KOPT-K1 (cell line): ENCODE data around the gene RAB4A.

Experiments
- H3K27ac ChIP-seq: fragments of 200-600 bp; sonication (generic); 2 replicates; pipeline ENCODE4 v1.5.1; 2016; ENCODE audit warnings: antibody characterized with exemption, mild to moderate bottlenecking, low read depth, low read length; ENCODE audit not compliant: poor library complexity, severe bottlenecking
- H3K36me3 ChIP-seq: fragments of 200-600 bp; sonication (generic); 2 replicates; pipeline ENCODE4 v1.5.1; 2017; ENCODE audit warnings: antibody characterized with exemption, mild to moderate bottlenecking, low read length, moderate library complexity; ENCODE audit not compliant: insufficient read depth
- H3K9me3 ChIP-seq: fragments of 200-600 bp; sonication (generic); 2 replicates; pipeline ENCODE4 v1.5.1; 2017; ENCODE audit warnings: antibody characterized with exemption, low read length, mild to moderate bottlenecking; ENCODE audit not compliant: insufficient read depth, poor library complexity, severe bottlenecking

The RAB4A gene, protein sequence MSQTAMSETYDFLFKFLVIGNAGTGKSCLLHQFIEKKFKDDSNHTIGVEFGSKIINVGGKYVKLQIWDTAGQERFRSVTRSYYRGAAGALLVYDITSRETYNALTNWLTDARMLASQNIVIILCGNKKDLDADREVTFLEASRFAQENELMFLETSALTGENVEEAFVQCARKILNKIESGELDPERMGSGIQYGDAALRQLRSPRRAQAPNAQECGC

DNA sequence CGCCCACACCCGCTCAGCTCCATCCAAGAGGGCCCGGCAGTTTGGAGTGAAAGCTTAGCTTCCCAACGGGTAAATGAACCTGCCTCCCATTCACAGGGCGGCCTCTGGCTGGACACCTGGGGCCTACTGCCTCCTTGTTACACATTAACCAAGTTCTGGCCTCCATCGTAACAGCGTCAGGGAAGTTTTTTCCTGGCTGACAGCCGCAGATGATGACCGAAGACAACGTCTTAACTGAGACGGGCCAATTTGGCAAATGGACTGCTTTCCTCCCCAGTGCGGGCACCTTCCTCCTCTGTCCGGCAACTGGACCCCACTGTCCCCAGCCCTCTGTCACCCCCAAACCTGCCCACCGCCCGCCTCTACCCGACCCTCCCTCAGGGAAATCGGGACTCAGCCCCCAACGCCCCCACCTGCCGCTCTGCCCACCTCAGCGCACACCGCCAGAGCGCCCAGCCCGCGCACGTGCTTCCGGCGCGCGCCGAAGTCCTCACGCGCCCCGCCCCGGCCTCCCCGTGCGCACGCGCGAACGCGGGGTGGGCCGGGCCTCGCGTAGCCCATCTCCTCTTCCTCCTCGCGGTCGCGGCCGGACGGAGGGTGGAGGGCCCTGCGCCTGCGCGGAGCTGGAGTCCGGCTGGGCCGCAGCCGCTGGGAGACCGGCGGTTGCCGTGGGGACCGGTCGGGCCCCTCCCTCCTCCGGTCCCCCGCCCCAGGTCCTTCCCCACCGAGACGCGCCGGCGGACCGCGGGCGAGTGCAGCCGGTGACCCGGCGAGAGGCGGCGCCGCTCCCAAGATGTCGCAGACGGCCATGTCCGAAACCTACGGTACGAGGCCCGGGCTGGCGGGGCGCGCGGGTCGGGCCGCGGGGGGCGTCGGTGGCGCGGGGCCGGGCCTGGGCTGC lies at the start of gene RAB4A:
Gene RAB4A (plus strand): TSS at position 565 of the 901 bp plus-strand sequence. CDS start 229 bp downstream, at position 794.
- Histone ChIP-seq H3K27ac (peak within 1 kb of the TSS; percentile 65), H3K36me3 (no peaks in the 10 kb centered on the region), H3K9me3 (no peaks in the 10 kb centered on the region)

DNA sequence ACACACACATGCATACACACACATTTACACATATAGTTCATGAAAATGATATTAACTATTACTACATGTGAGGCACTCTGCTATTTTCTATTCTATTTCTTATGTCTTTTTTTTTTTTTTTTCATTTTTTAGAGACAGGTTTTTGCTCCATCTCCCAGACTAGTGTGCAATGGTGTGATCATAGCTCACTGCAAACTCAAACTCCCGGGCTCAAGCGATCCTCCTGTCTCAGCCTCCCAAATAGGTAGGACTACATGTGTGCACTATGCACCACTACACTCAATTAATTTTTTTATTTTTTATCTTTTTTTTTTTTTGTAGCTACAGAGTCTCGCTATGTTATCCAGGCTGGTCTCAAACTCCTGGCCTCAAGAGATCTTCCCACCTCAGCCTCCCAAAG lies 48.8 kb upstream of the RAB4A start:
- no peaks in the 10 kb centered on the region for H3K9me3 ChIP-seq
- H3K27ac ChIP-seq, result no peak overlapping the region
- no peaks in the 10 kb centered on the region for H3K36me3 ChIP-seq

DNA sequence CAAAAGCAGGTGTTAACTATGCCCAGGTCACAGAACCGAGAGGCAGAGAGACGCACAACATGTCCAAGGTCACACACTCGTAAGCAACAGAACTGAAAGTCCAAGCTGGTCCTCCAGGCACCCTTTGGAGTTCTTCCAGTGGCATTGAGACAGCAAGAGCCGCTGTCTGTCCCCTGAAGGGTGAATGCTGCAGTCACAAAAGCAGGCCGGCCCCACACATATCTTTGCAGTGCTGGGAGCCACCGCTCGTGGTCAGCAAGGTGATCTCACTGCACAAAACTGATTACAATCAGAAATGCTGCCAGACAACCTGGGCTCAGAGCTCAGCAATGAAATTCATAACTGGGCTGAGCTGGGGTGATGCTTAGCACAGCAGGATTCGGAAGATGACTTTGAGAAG lies 47.4 kb upstream of the RAB4A start:
- H3K27ac ChIP-seq, result no peak overlapping the region
- H3K36me3 ChIP-seq, result no peaks in the 10 kb centered on the region
- H3K9me3 ChIP-seq, result no peaks in the 10 kb centered on the region

DNA sequence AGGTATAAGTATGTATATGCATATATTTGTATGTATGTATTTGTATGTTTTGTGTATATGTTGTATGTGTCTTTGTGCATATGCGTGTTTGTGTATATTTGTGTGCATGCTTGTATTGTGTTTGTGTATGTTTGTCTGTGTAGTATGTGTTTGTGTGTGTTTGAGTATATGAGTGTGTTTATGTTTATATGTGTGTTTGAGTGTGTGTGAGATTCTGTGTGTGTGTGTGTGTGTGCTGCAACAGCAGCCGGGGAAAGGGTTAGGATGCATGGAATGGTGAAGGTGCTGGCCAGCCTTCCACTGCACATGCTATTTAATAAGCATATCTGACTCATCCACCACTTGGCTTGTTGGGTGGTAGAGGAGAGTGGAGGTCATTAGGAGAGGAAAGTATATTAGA lies 46.6 kb upstream of the RAB4A start:
- H3K36me3 ChIP-seq, result no peaks in the 10 kb centered on the region
- no peak overlapping the region for H3K27ac ChIP-seq
- H3K9me3 ChIP-seq, result no peaks in the 10 kb centered on the region

- Histone ChIP-seq H3K27ac (no peak overlapping the region), H3K9me3 (no peaks in the 10 kb centered on the region), H3K36me3 (no peaks in the 10 kb centered on the region)
Measured at GRCh38 chr1:229225331-229225782, 45.6 kb upstream of the RAB4A start.

DNA sequence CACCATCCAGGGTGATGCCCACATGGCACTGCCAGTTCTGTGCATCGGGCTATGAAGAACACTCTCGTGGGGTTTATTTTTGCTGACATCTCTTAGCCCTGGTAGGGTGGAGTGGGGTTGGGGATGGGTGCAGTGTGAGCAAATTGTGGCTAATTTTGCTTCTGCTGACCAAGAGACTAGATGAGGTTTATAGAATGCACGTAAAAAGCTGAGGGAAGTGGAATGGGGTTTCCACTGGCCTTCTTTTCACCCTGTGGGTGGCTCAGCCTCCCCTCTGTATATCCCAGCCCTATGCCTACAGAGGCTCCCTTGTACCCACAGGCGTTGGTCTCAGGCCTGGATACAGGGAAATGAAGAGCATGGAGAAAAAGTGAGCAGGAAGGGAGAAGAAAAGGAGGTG lies 44.1 kb upstream of the RAB4A start:
- Histone ChIP-seq H3K27ac (peak overlapping the region; percentile 4), H3K36me3 (no peaks in the 10 kb centered on the region), H3K9me3 (no peaks in the 10 kb centered on the region)

DNA sequence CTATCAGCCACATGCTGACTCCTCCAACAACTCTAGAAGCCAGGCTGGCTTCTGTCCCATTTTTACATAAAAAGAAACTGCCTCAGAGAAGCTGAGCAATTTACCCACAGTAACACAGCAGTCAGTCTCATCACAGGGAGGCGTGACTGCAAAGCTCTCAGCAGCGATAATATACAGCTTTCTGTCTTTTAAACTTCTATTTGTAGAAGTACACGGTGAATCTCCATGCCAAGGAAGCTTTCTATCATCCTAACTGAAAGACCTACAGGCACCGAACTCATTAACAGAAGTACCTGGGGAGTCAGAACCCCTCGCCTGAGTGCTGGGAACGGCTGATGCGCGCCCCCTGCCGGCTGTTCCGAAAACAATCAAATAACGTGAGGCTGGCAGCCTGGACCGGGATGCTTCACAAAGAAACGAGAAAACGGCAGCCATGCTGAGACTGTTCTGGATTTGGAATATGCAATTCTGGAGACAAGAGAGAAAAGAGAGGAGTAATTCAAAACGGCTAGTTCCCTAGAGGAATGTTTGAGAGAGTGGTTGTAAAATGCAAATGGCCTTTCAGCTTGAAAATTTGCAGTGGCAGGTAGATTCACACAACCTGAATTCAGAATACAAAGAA lies 43.5 kb upstream of the RAB4A start:
- Histone ChIP-seq H3K27ac (peak overlapping the region; percentile 4), H3K36me3 (no peaks in the 10 kb centered on the region), H3K9me3 (no peaks in the 10 kb centered on the region)

GRCh38 chr1:229228522-229228921 lies 42.4 kb upstream of the RAB4A start:
- H3K36me3 ChIP-seq, result no peaks in the 10 kb centered on the region
- H3K27ac ChIP-seq, result no peak overlapping the region
- H3K9me3 ChIP-seq, result no peaks in the 10 kb centered on the region

DNA sequence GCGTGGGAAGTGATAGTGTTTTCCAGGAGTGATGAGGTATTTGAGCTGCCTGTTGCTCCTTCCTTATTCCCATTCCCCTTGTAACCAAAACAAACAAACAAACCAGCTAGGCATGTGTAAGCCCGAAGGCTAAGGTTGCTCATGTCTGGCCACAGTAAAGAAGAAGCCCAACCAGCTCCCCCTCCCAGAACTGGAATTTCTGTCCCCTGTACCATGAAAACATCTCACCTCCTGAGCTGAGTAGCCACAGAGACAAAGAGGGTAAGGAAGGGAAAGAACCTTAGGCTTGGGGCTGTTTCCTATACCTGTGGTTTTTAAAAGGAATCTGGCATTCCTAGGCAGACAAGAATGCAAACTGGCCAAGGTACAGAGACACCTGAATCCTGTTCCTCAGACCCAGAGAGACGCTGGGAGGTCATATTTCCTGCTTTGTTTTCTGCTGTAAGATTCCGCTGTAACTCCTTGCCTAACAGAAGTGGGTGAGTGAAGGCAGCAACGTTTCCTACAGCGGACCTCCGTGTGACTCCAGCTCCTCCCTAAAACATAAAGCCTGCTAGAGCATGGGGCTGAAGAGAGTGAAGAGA lies 41.7 kb upstream of the RAB4A start:
- no peaks in the 10 kb centered on the region for H3K36me3 ChIP-seq
- no peaks in the 10 kb centered on the region for H3K9me3 ChIP-seq
- H3K27ac ChIP-seq, result no peak overlapping the region

- no peaks in the 10 kb centered on the region for H3K36me3 ChIP-seq
- no peaks in the 10 kb centered on the region for H3K9me3 ChIP-seq
- no peak overlapping the region for H3K27ac ChIP-seq
Measured at GRCh38 chr1:229229721-229230139, 41.2 kb upstream of the RAB4A start.

DNA sequence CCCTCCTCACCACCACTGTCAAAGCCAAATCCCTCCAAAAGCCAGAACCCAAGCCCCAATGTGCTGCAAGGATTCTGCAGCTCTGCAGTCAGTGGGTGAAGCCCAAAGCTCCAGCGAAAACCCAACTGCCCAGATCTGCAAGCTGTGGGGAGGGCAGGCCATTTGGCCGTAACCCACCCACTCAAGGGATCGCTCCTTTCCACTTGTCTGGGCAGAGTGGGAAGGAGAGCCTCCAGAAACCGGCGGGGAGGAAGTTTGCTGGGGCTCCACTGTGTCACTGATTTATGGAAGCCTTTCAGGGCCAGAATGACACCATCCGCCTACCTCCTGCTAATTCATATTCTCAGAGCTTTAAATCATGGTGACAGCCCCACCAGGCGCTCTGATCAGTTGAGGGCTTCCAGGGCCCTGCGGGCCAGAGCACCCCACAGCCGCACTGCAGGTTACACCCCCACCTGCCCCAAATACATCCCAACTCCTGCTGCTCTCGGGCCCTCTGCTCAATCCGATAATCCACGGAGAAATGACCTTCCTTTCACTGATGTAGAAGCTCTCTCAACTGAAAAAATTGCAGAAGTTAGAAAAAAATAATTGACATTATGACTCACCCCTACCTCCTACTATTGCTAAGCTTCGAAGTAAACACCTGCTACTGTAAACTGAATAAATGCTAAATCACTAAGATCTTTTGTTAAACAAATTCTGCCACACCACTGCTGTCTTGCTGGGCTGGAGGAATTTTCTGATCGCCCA lies 40.6 kb upstream of the RAB4A start:
- Histone ChIP-seq H3K27ac (no peak overlapping the region), H3K9me3 (no peaks in the 10 kb centered on the region), H3K36me3 (no peaks in the 10 kb centered on the region)

DNA sequence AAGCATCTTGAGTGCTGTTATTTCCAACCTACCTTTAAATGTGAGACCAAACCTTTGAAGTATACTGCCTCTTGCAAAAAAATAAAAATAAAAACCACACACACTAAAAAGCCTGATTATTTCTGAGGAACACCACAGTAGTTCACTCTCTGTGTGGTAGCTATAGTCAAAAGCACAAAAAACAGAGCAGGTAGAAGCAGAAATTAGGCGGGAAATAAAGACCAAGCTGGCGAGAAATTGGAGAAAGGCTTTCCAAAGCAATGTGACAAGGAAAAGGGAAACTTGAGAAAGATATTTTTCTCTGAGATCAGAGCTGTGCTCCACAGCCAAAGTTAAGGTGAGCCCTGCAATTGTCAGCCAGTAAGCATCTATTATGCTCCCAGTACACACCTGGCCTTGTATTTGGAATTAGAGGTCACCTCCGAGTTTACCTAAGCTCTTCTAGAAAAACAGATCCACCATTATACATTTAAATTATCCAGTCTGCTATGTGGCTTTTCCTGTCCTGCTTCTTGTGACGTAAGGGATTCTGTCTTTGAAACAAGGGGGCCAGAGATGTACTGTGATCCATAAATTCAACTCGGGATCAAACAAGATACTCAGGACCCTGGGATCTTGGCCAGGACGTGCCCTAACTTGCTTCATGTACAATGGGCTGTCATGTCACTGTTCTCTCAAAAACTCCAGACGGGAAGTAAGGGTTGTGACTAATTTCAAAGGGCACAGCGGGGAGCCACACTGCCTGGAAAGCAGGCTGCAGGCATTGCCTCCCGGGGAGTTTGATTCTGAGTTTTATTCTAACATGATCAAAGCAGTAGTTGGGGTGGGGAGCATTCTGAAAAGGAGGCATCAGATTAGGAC lies 39.8 kb upstream of the RAB4A start:
- Histone ChIP-seq H3K9me3 (no peaks in the 10 kb centered on the region), H3K36me3 (no peaks in the 10 kb centered on the region), H3K27ac (no peak overlapping the region)

DNA sequence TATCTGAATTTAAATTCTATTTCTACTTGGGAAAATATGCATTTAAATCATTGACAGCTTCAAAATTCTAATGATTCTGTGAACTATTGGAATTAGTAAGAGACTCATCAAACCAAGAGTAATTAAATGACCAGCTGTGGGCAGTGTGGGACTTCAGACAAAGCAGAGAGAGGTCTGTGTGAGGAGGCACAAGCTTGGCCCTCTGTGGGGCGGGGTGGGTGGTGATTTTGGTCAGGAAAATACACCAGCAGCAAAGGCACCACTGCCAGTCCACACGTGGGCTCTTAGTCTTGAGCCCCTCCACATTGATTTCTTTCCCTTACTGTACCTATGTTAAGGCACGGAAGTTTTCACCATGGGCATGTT lies 39.2 kb upstream of the RAB4A start:
- no peaks in the 10 kb centered on the region for H3K9me3 ChIP-seq
- no peaks in the 10 kb centered on the region for H3K36me3 ChIP-seq
- H3K27ac ChIP-seq, result no peak overlapping the region
